ENCODE measurements around the gene SYNE1. TPM values are rescaled to one million over a fixed set of nuclear protein-coding genes. Genes with fewer than 3 reads are reported as not detected.

Gene SYNE1
- total RNA-seq, 1 experiment from 2014 or later: 3.0 TPM

DNA sequence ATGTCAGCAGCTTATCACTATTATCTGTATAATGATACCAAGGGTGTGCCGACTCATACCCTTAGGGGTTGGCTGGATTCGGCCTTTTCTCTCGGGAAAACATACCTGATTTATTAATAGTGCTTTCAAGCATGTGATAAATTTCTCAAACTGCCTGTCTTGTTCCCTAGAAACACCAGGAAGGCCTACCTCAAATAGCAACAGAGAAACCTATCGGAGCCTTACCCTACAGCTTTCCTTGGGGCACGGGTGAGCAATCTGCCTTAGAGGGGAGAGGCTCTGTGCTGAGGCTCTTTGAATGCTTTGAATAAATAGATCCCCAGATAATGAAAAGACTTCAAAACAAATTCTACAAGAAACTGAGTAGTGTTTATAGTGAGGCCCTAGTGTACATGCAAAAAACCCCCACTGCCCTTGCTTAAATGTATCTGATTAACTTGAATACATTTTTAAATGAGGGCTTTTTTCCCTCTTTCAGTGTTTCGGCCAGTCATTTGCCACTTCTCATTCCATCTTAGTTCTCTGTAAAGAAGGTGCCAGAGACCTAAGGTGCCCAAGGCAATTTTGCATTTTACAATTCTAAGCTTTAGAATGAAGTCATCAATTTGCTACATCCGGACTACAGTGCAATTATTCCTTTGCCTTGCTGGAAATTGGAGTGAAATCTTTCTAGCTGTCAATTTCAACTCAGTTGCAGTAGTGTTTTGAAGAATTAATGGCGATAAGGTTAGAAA lies 509.6 kb downstream of the SYNE1 start:
- Histone ChIP-seq H3K18ac (ENCODE audit: insufficient read length, low read depth, low read length) (no peak overlapping the region), H2BK15ac (ENCODE audit: low read depth, low read length) (no peak overlapping the region), H3K4me2 (ENCODE audit: insufficient read depth, insufficient read length, low read length) (no peak overlapping the region), H2BK120ac (ENCODE audit: low read depth, low read length, poor library complexity, severe bottlenecking) (no peak overlapping the region), H3K27me3 (ENCODE audit: insufficient read depth, low read length) (no peaks in the 10 kb centered on the region), H4K5ac (ENCODE audit: insufficient read length, low read depth, low read length) (no peak overlapping the region), H3K23me2 (ENCODE audit: insufficient read length, low read depth, low read length, poor library complexity, severe bottlenecking) (no peaks in the 10 kb centered on the region), H3K79me2 (ENCODE audit: insufficient read depth, low read length) (no peaks in the 10 kb centered on the region), H4K91ac (ENCODE audit: insufficient read length, low read depth, low read length) (no peak overlapping the region), H3K4me1 (ENCODE audit: insufficient read depth, low read length) (no peaks in the 10 kb centered on the region), H4K8ac (replicated peaks; ENCODE audit: insufficient read length, low read depth, low read length) (no peak overlapping the region), H2BK12ac (ENCODE audit: insufficient read length, low read depth, low read length) (no peak overlapping the region), H3T11ph (ENCODE audit: low read length) (no peak overlapping the region), H2BK5ac (ENCODE audit: insufficient read length, low read length) (no peak overlapping the region), H3K27ac (ENCODE audit: insufficient read length, low read depth, low read length) (no peak overlapping the region), H4K20me1 (ENCODE audit: control insufficient read depth, insufficient read depth, insufficient read length) (no peaks in the 10 kb centered on the region), H3K4ac (ENCODE audit: low read depth, low read length) (no peak overlapping the region), H3K79me1 (ENCODE audit: insufficient read depth, low read depth, low read length, poor library complexity, severe bottlenecking) (no peaks in the 10 kb centered on the region), H3K56ac (ENCODE audit: insufficient read length, low read depth, low read length) (no peak overlapping the region), H3K9ac (ENCODE audit: extremely low read depth, insufficient read length, low read length) (no peak overlapping the region), H3K9me3 (ENCODE audit: control insufficient read depth, low read depth, low read length) (no peaks in the 10 kb centered on the region), H3K14ac (ENCODE audit: insufficient read depth, low read length) (no peak overlapping the region), H2AFZ (ENCODE audit: low read length) (no peak overlapping the region), H2BK20ac (ENCODE audit: low read depth, low read length, poor library complexity, severe bottlenecking) (no peak overlapping the region), H2AK5ac (ENCODE audit: insufficient read length, low read length) (no peak overlapping the region), H3K23ac (ENCODE audit: insufficient read length, low read depth, low read length) (no peak overlapping the region)
- DNase-seq: no peak
- Mint-ChIP-seq H3K27ac (no peak overlapping the region), H3K9me3 (no peaks in the 10 kb centered on the region; a peak in 1 of 5 replicates), H3K4me3 (no peak overlapping the region), H3K27me3 (ENCODE audit: low read depth) (no peaks in the 10 kb centered on the region), H3K36me3 (ENCODE audit: insufficient read depth in 1 of 3, low read depth in 3 of 3) (no peaks in the 10 kb centered on the region), H3K4me1 (no peaks in the 10 kb centered on the region; a peak in 1 of 4 replicates)
- no CpG with 5 or more reads among the region's 8 CpGs for WGBS (ENCODE audit: extremely low coverage, insufficient read length, low lambda C conversion rate)
- TF ChIP-seq, protein P1, sequence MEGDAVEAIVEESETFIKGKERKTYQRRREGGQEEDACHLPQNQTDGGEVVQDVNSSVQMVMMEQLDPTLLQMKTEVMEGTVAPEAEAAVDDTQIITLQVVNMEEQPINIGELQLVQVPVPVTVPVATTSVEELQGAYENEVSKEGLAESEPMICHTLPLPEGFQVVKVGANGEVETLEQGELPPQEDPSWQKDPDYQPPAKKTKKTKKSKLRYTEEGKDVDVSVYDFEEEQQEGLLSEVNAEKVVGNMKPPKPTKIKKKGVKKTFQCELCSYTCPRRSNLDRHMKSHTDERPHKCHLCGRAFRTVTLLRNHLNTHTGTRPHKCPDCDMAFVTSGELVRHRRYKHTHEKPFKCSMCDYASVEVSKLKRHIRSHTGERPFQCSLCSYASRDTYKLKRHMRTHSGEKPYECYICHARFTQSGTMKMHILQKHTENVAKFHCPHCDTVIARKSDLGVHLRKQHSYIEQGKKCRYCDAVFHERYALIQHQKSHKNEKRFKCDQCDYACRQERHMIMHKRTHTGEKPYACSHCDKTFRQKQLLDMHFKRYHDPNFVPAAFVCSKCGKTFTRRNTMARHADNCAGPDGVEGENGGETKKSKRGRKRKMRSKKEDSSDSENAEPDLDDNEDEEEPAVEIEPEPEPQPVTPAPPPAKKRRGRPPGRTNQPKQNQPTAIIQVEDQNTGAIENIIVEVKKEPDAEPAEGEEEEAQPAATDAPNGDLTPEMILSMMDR (conservative IDR thresholded peaks at IDR 0.05): no peak
